ENCODE data around the gene HS1BP3. TPM values are rescaled to one million over a fixed set of nuclear protein-coding genes. Genes with fewer than 3 reads are reported as not detected.

HS1BP3 gene
- total RNA-seq, 1 donor from 2014 or later = 8.9 TPM

GRCh38 chr2:20578266-20578894 is 72.5 kb downstream of the HS1BP3 start:
- Mint-ChIP-seq H3K27ac (no peak overlapping the region), H3K27me3 (no peaks in the 10 kb centered on the region), H3K9me3 (peaks cover 7% of the 10 kb centered on the region), H3K4me3 (no peak overlapping the region), H3K4me1 (peaks cover 32% of the 10 kb centered on the region), H3K36me3 (ENCODE audit: low read depth) (no peaks in the 10 kb centered on the region)
- intact Hi-C loops (cut with micrococcal nuclease) = loop anchor here (5.0 kb wide), 1 partner anchor 121 kb away; no protein-coding TSS in a partner anchor
- no peak for DNase-seq

GRCh38 chr2:20577495-20578235 is 73.2 kb downstream of the HS1BP3 start:
- Mint-ChIP-seq H3K4me1 (peaks cover 32% of the 10 kb centered on the region), H3K27ac (peak overlapping the region; percentile 93), H3K36me3 (ENCODE audit: low read depth) (no peaks in the 10 kb centered on the region), H3K4me3 (no peak overlapping the region), H3K27me3 (no peaks in the 10 kb centered on the region), H3K9me3 (peaks cover 7% of the 10 kb centered on the region)
- no peak for DNase-seq
- intact Hi-C loops (cut with micrococcal nuclease) = loop anchor here (2.0 to 5.0 kb wide), 2 partner anchors 120 to 211 kb away; no protein-coding TSS in a partner anchor

GRCh38 chr2:20576598-20577115 is 74.2 kb downstream of the HS1BP3 start:
- Mint-ChIP-seq H3K4me1 (peaks cover 37% of the 10 kb centered on the region), H3K36me3 (ENCODE audit: low read depth) (no peaks in the 10 kb centered on the region), H3K27me3 (no peaks in the 10 kb centered on the region), H3K9me3 (peaks cover 7% of the 10 kb centered on the region), H3K27ac (peak overlapping the region; percentile 93), H3K4me3 (peak overlapping the region; percentile 78)
- peak; percentile 85 for DNase-seq
- intact Hi-C loops (cut with micrococcal nuclease) = loop anchor here (2.0 to 5.0 kb wide), 2 partner anchors 119 to 210 kb away; no protein-coding TSS in a partner anchor

GRCh38 chr2:20575935-20576597 is 74.8 kb downstream of the HS1BP3 start:
- Mint-ChIP-seq H3K9me3 (peaks cover 7% of the 10 kb centered on the region), H3K4me1 (peaks cover 38% of the 10 kb centered on the region), H3K36me3 (ENCODE audit: low read depth) (no peaks in the 10 kb centered on the region), H3K27me3 (no peaks in the 10 kb centered on the region), H3K27ac (peak overlapping the region; percentile 93), H3K4me3 (peak overlapping the region; percentile 78)
- intact Hi-C loops (cut with micrococcal nuclease) = loop anchor here (2.0 to 5.0 kb wide), 2 partner anchors 119 to 209 kb away; no protein-coding TSS in a partner anchor
- no peak for DNase-seq

GRCh38 chr2:20575414-20575813 is 75.5 kb downstream of the HS1BP3 start:
- Mint-ChIP-seq H3K4me3 (no peak overlapping the region), H3K27me3 (no peaks in the 10 kb centered on the region), H3K9me3 (peaks cover 7% of the 10 kb centered on the region), H3K27ac (no peak overlapping the region), H3K36me3 (ENCODE audit: low read depth) (no peaks in the 10 kb centered on the region), H3K4me1 (peaks cover 35% of the 10 kb centered on the region)
- no peak for DNase-seq
- intact Hi-C loops (cut with micrococcal nuclease) = loop anchor here (5.0 kb wide), 1 partner anchor 118 kb away; no protein-coding TSS in a partner anchor

GRCh38 chr2:20574930-20575329 is 76.0 kb downstream of the HS1BP3 start:
- peaks cover 7% of the 10 kb centered on the region for H3K9me3 Mint-ChIP-seq
- no peaks in the 10 kb centered on the region for H3K27me3 Mint-ChIP-seq
- intact Hi-C loops (cut with micrococcal nuclease) = loop anchor here (5.0 kb wide), 1 partner anchor 118 kb away; no protein-coding TSS in a partner anchor
- no peaks in the 10 kb centered on the region for H3K36me3 Mint-ChIP-seq (ENCODE audit: low read depth)
- H3K27ac Mint-ChIP-seq = no peak overlapping the region
- no peak overlapping the region for H3K4me3 Mint-ChIP-seq
- H3K4me1 Mint-ChIP-seq = peaks cover 34% of the 10 kb centered on the region
- no peak for DNase-seq

- Mint-ChIP-seq H3K9me3 (peaks cover 7% of the 10 kb centered on the region), H3K4me3 (no peak overlapping the region), H3K4me1 (peaks cover 34% of the 10 kb centered on the region), H3K36me3 (ENCODE audit: low read depth) (no peaks in the 10 kb centered on the region), H3K27ac (no peak overlapping the region), H3K27me3 (no peaks in the 10 kb centered on the region)
- intact Hi-C loops (cut with micrococcal nuclease) = no loop called here
- no peak for DNase-seq
Measured at GRCh38 chr2:20574423-20574911, 76.4 kb downstream of the HS1BP3 start.

GRCh38 chr2:20573620-20574422 is 77.1 kb downstream of the HS1BP3 start:
- Mint-ChIP-seq H3K27ac (no peak overlapping the region), H3K4me3 (no peak overlapping the region), H3K36me3 (ENCODE audit: low read depth) (no peaks in the 10 kb centered on the region), H3K9me3 (peaks cover 7% of the 10 kb centered on the region), H3K27me3 (no peaks in the 10 kb centered on the region), H3K4me1 (peaks cover 34% of the 10 kb centered on the region)
- DNase-seq = no peak
- intact Hi-C loops (cut with micrococcal nuclease) = no loop called here

- Mint-ChIP-seq H3K4me3 (no peak overlapping the region), H3K27me3 (no peaks in the 10 kb centered on the region), H3K4me1 (peaks cover 31% of the 10 kb centered on the region), H3K9me3 (peaks cover 7% of the 10 kb centered on the region), H3K36me3 (ENCODE audit: low read depth) (no peaks in the 10 kb centered on the region), H3K27ac (no peak overlapping the region)
- DNase-seq = no peak
- intact Hi-C loops (cut with micrococcal nuclease) = no loop called here
Measured at GRCh38 chr2:20572221-20572620, 78.7 kb downstream of the HS1BP3 start.

GRCh38 chr2:20571644-20572215 is 79.2 kb downstream of the HS1BP3 start:
- peaks cover 27% of the 10 kb centered on the region for H3K4me1 Mint-ChIP-seq
- intact Hi-C loops (cut with micrococcal nuclease) = no loop called here
- no peaks in the 10 kb centered on the region for H3K27me3 Mint-ChIP-seq
- no peak overlapping the region for H3K27ac Mint-ChIP-seq
- H3K9me3 Mint-ChIP-seq = peaks cover 4% of the 10 kb centered on the region
- no peaks in the 10 kb centered on the region for H3K36me3 Mint-ChIP-seq (ENCODE audit: low read depth)
- DNase-seq = no peak
- H3K4me3 Mint-ChIP-seq = no peak overlapping the region

- H3K4me1 Mint-ChIP-seq = peaks cover 22% of the 10 kb centered on the region
- H3K4me3 Mint-ChIP-seq = no peak overlapping the region
- no peak overlapping the region for H3K27ac Mint-ChIP-seq
- intact Hi-C loops (cut with micrococcal nuclease) = no loop called here
- no peak for DNase-seq
- H3K36me3 Mint-ChIP-seq (ENCODE audit: low read depth) = no peaks in the 10 kb centered on the region
- H3K27me3 Mint-ChIP-seq = no peaks in the 10 kb centered on the region
- no peaks in the 10 kb centered on the region for H3K9me3 Mint-ChIP-seq
Measured at GRCh38 chr2:20571231-20571630, 79.7 kb downstream of the HS1BP3 start.

GRCh38 chr2:20570249-20570648 is 80.6 kb downstream of the HS1BP3 start:
- intact Hi-C loops (cut with micrococcal nuclease) = no loop called here
- Mint-ChIP-seq H3K4me3 (no peak overlapping the region), H3K9me3 (no peaks in the 10 kb centered on the region), H3K36me3 (ENCODE audit: low read depth) (no peaks in the 10 kb centered on the region), H3K4me1 (peaks cover 17% of the 10 kb centered on the region), H3K27ac (no peak overlapping the region), H3K27me3 (peaks cover 2% of the 10 kb centered on the region)
- no peak for DNase-seq

Measured in activated CD4-positive, alpha-beta T cell treated with anti-CD3 and anti-CD28 coated beads, Interleukin-2, amount 10 ng/mL, durations not matched to agents 24 days and 14 days (primary cell).